ENCODE data around the gene CCL24. TPM values are rescaled to one million over a fixed set of nuclear protein-coding genes. Genes with fewer than 3 reads are reported as not detected.
"Not testable (repeated sequence)": the region's sequence is repeated elsewhere in the genome, so short reads cannot be mapped to it uniquely, and the experiment has no call there.

The CCL24 gene
- total RNA-seq, 1 donor from 2014 or later, result not detected

GRCh38 chr7:75830978-75831377, 17.4 kb upstream of the CCL24 start:
- no peak overlapping the region for H3K27ac Mint-ChIP-seq
- no peaks in the 10 kb centered on the region for H3K4me1 Mint-ChIP-seq
- no peaks in the 10 kb centered on the region for H3K9me3 Mint-ChIP-seq
- H3K4me3 Mint-ChIP-seq, result no peak overlapping the region
- DNase-seq (ENCODE audit: low spot score in 2 of 2, unreplicated experiment in 2 of 2), result no peak
- TF ChIP-seq, protein P1, sequence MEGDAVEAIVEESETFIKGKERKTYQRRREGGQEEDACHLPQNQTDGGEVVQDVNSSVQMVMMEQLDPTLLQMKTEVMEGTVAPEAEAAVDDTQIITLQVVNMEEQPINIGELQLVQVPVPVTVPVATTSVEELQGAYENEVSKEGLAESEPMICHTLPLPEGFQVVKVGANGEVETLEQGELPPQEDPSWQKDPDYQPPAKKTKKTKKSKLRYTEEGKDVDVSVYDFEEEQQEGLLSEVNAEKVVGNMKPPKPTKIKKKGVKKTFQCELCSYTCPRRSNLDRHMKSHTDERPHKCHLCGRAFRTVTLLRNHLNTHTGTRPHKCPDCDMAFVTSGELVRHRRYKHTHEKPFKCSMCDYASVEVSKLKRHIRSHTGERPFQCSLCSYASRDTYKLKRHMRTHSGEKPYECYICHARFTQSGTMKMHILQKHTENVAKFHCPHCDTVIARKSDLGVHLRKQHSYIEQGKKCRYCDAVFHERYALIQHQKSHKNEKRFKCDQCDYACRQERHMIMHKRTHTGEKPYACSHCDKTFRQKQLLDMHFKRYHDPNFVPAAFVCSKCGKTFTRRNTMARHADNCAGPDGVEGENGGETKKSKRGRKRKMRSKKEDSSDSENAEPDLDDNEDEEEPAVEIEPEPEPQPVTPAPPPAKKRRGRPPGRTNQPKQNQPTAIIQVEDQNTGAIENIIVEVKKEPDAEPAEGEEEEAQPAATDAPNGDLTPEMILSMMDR (IDR thresholded peaks at IDR 0.05; ENCODE audit: unreplicated experiment), result no peak
- no peaks in the 10 kb centered on the region for H3K36me3 Mint-ChIP-seq
- peaks cover 3% of the 10 kb centered on the region for H3K27me3 Mint-ChIP-seq (ENCODE audit: low read depth)

GRCh38 chr7:75829656-75830055, 16.1 kb upstream of the CCL24 start:
- not testable (repeated sequence) for H3K4me3 Mint-ChIP-seq; H3K27ac Mint-ChIP-seq; H3K9me3 Mint-ChIP-seq; H3K4me1 Mint-ChIP-seq; H3K27me3 Mint-ChIP-seq (ENCODE audit: low read depth); DNase-seq (ENCODE audit: low spot score in 2 of 2, unreplicated experiment in 2 of 2); H3K36me3 Mint-ChIP-seq

DNA sequence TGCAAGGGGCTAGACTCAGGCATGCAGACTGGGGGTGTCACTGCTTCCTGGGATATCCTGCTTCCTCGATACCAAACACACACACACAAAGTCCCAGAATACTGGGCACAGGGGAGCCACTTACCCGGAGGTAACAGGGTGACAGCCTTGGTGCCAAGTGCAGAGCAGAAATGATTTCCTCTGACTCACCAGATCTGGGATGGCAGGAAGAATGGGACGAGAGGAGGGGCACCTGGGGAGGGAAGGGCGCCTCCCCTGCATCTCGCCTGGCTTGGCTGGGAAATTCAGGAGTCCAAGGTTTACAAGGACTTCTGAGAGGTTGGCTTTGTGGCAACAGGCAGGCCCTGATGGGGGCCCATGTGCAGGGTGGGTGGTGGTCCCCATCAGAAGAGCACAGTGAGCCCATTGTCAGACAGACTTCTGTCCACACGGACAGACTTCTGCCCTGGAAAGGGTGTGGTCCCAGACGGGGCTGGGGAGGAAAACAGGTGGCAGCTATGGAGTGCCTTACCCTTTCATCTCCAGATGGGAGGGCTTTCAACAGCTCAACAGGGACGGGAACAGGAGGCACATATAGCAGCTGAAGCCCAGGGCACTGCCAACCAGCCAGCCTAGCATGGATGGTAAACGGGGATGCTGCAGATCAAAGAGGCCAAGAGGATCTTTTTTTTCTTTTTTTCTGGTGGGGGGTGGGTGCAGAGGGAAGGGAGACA, 9.7 kb upstream of the CCL24 start:
- Mint-ChIP-seq H3K27me3 (ENCODE audit: low read depth) (peaks cover 7% of the 10 kb centered on the region), H3K36me3 (no peaks in the 10 kb centered on the region), H3K4me1 (no peaks in the 10 kb centered on the region), H3K27ac (no peak overlapping the region), H3K9me3 (no peaks in the 10 kb centered on the region), H3K4me3 (no peak overlapping the region)
- no peak for DNase-seq (ENCODE audit: low spot score in 2 of 2, unreplicated experiment in 2 of 2)
- TF ChIP-seq, protein P1 (IDR thresholded peaks at IDR 0.05; ENCODE audit: unreplicated experiment), result no peak

GRCh38 chr7:75820688-75821087, 7.1 kb upstream of the CCL24 start:
- peaks cover 7% of the 10 kb centered on the region for H3K27me3 Mint-ChIP-seq (ENCODE audit: low read depth)
- H3K9me3 Mint-ChIP-seq, result no peaks in the 10 kb centered on the region
- H3K4me3 Mint-ChIP-seq, result no peak overlapping the region
- no peaks in the 10 kb centered on the region for H3K4me1 Mint-ChIP-seq
- DNase-seq (ENCODE audit: low spot score in 2 of 2, unreplicated experiment in 2 of 2), result no peak
- no peak overlapping the region for H3K27ac Mint-ChIP-seq
- H3K36me3 Mint-ChIP-seq, result no peaks in the 10 kb centered on the region
- TF ChIP-seq, protein P1 (IDR thresholded peaks at IDR 0.05; ENCODE audit: unreplicated experiment), result no peak

DNA sequence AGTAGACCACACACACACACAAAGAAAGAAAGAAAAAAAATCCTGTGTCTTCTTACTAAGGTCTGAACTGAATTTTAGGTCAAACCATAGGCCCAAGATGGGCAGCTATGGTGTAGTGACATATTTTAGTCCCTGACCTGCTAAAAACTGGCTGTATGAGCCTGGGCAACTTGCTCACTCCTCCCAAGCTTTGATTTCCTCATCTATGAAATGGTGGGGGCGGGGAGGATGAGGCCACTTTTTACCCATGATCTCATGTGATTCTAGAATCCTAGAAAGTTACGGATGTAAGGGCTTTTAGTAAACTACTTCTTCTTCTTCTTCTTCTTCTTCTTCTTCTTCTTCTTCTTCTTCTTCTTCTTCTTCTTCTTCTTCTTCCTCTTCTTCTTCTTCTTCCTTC, 6.1 kb upstream of the CCL24 start:
- Mint-ChIP-seq H3K4me3 (no peak overlapping the region), H3K4me1 (no peaks in the 10 kb centered on the region), H3K27me3 (ENCODE audit: low read depth) (peaks cover 9% of the 10 kb centered on the region), H3K36me3 (no peaks in the 10 kb centered on the region), H3K27ac (no peak overlapping the region), H3K9me3 (no peaks in the 10 kb centered on the region)
- TF ChIP-seq, protein P1 (IDR thresholded peaks at IDR 0.05; ENCODE audit: unreplicated experiment), result no peak
- no peak for DNase-seq (ENCODE audit: low spot score in 2 of 2, unreplicated experiment in 2 of 2)

DNA sequence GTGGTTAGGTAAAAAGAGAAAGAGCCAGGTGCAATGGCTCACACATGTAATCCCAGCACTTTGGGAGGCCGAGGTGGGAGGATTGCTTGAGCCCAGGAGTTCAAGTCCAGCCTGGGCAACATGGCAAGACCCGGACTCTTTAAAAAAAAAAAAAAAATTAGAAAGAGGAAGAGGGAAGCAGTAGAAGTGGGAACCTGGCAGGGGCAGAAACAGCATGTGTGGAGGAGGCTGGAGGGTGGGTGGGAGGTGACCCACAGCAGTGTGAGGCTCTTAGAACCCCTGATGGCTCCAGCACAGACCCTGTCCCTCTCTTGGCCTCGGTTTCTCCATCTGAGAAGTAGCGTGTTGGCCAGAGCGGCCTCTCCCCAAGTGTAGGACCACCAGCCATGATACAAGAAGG, 4.9 kb upstream of the CCL24 start:
- no peak overlapping the region for H3K4me3 Mint-ChIP-seq
- TF ChIP-seq, protein P1 (IDR thresholded peaks at IDR 0.05; ENCODE audit: unreplicated experiment), result no peak
- no peak for DNase-seq (ENCODE audit: low spot score in 2 of 2, unreplicated experiment in 2 of 2)
- H3K27me3 Mint-ChIP-seq (ENCODE audit: low read depth), result peaks cover 9% of the 10 kb centered on the region
- no peaks in the 10 kb centered on the region for H3K4me1 Mint-ChIP-seq
- H3K36me3 Mint-ChIP-seq, result no peaks in the 10 kb centered on the region
- no peaks in the 10 kb centered on the region for H3K9me3 Mint-ChIP-seq
- no peak overlapping the region for H3K27ac Mint-ChIP-seq
